ENCODE results near the gene CFAP47.

GRCh38 chrX:36214924-36215323 lies 295.4 kb downstream of the CFAP47 start:
- TF ChIP-seq EP300 (IDR thresholded peaks at IDR 0.05) (no peak), CTCF (IDR thresholded peaks at IDR 0.05) (no peak)
